Colon (tissue), 2 donors: ENCODE measurements around the gene NR2F6.

ENCODE experiments used
- FAIRE-seq: peaks from 2 replicates; lab custom pipeline; 2012; peaks lifted over from hg19 to GRCh38; lab: Jason Lieb, UNC
- donor health status: control.
- donor health status: control.

The NR2F6 gene

DNA sequence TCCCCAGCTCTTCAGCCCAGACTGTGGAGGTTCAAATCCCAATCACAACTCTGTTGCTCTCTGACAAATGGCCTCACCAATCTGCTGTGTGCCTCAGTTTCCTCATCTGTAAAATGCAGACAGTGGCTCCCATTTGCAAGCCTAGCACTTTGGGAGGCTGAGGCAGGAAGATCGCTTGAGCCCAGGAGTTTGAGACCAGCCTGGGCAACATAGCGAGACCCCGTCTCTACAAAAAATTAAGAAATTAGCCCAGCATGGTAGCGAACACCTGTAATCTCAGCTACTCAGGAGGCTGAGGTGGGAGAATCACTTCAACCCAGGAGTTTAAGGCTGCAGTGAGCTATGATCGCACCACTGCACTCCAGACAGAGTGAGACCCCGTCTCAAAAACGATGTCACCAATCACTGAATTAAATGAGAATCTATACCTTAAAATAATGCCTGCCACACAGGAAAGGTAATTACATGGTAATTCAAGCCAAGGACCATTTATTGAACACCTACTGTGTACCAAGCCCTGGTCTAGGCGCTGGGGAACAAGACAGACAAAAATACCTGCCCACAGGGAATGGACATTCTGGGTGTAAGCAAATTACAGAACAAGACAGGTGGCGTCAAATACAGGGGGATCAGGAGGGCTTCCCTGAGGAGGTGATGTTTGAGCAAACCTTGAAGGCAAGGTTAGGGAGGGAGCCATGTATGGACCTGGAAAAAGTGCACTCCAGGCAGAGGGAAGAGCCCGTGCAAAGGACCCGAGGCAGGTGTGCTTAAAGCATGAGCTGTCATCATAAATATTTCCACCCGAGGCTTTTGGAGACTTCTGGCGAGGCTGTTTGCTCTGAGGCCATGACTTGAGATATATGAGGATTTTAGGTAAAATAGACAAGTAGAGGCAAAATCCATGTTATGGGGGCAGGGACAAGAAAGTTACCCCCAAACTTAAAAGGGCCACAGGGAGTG is 7.7 kb downstream of the NR2F6 start:
- no peak for FAIRE-seq

- FAIRE-seq, result no peak
Observed at GRCh38 chr19:17236811-17237543, 8.7 kb downstream of the NR2F6 start.

DNA sequence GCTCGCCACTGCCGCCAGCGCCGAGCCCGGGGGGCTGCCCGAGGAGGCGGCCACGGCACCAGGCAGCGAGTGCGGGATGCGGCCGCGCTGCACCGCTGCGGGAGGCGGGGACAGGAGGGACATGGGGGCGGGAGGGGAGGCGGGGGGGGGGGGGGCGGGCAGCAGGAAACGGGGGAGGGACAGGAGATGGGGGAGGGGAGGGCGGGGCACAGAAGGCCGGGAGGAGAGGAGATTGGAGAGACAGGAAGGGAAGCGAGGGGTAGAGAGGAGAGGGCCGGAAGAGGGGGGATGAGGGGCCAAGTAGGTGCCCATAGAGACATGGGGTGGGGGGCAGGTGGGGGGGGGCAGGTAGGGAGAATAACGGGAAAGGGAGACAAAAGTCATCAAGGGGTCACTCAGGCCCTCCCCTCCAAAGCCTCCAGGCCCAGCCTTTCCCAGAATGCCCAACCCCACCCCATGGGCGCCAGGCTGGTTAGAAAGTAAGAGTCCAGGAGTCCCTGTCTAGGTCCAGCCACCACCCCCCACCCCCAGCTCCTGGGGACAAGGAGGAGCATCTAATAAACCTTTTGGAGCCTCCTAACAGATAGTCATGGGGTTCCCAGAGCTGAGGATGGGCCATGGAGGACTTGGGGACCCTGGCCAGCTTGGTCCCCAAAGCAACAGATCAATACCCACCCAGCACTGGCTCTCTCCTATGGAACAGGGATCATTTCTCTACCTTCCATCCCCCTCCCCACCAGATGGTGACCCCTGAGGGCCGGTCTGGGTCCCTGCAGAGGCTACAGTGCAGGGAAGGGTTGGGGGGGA is 9.5 kb downstream of the NR2F6 start:
- FAIRE-seq, result no peak

DNA sequence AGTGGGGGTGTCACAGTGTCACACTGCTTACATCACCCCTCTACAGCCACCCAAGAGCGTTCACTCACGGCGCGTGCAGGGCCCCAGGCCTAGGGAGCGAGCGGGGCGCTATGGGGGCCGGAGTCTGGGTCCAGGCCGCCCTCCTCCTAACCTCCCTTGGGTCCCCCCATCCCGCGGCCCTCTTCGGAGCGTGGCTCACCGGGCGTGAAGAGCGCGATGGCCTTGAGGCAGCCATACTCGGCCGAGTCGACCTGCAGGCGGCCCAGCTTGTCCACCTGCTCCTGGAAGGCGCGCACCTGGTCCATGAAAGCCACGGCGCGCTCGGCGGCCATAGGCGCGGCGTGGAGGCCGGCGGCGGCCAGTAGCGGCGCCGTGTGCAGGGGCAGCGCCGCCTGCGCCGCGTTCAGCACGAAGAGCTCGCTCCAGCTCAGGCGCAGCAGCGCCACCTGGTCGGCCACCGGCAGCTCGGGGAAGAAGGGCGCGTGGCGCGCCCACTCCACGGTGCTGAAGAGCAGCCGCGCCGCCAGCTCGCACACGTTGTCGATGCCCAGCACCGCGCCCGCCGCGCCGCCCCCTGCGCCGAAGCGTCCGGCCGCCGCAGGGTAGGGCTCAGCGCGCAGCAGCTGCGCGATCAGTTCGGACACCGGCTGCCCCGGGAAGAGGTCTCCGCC is 10.3 kb downstream of the NR2F6 start:
- no peak for FAIRE-seq

DNA sequence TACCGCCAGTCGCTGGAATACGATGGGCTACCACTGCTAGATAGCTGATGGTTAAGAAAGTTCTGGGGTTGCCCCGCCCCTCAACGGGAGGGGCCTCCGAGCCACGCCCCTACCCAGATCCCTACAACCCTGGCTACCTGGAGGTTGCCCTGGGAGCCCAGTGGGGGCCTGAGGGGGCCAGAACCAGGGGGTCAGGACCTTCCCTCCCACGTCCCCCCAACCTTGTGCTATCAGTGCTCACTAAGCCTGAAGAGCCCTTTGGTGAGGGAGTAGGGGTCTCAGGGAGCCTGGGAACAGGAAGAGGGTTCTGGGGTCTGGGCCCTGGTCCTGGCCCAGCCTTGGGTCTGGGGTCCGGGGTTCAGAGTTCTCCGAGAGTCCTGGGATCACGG is 10.8 kb downstream of the NR2F6 start:
- no peak for FAIRE-seq

- no peak for FAIRE-seq
Observed at GRCh38 chr19:17232258-17232657, 13.5 kb downstream of the NR2F6 start.

GRCh38 chr19:17229890-17230289 is 15.8 kb downstream of the NR2F6 start:
- FAIRE-seq, result no peak

DNA sequence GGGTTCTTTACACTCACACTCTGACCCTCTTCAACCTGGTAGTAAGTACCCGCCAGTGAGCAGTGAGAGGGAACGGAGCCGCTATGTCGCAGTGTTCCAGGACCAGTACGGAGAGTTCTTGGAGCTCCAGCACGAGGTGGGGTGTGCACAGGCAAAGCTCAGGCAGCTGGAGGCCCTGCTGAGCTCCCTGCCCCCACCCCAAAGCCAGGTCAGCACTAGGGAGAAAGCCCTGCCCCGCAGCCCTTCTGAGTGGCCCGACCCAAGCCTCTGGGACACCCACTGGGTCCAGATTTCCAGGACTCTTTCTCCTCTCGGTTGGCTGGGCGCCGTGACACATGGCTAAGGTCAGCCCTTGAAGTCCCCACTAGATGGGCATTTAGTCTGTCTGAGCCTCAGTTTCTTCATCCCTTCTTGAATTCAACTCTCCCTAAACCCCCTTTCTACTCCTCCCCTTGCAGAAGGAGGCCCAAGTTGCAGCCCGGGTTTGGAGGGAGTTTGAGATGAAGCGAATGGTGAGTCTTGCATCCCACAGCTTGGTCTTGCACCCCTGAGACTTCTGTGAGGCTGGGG is 17.8 kb downstream of the NR2F6 start:
- no peak for FAIRE-seq

GRCh38 chr19:17226002-17226933 is 19.5 kb downstream of the NR2F6 start, which contains the start of gene OCEL1:
Gene OCEL1 (plus strand): TSS chr19:17226226. CDS start chr19:17226248, 22 bp downstream.
- no peak for FAIRE-seq

DNA sequence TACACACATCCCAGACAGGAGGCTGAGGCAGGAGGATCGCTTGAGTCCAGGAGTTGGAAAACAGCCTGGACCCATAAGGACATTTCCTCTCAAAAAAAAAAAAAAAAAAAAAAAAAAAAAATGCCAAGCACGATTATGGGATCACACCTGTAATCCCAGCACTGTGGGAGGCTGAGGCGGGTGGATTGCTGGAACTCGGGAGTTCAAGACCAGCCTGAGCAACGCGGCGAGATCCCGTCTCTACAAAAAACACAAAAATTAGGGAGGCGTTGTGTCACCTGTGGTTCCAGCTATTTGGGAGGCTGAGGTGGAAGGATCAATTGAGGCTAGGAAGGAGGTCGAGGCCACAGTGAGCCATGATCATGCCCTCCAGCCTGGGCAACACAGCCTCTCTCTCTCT is 20.7 kb downstream of the NR2F6 start:
- FAIRE-seq, result no peak

GRCh38 chr19:17220207-17220758 is 25.4 kb downstream of the NR2F6 start:
- FAIRE-seq, result no peak

DNA sequence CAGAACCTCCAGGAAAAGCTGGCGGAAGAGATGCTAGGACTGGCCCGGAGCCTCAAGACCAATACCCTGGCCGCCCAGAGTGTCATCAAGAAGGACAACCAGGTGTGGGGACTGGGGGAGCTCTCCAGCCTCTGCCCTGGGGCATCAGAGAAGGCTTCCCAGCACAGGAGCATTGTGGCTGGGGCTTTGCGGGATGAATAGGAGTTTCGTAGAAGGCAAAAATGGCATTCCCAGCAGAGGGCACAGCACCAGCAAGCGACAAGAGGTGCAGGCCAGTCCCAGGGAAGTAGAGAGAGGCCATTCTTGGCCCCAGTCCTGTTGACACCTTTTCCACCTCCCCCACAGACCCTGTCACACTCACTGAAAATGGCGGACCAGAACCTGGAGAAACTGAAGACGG is 26.4 kb downstream of the NR2F6 start:
- no peak for FAIRE-seq

DNA sequence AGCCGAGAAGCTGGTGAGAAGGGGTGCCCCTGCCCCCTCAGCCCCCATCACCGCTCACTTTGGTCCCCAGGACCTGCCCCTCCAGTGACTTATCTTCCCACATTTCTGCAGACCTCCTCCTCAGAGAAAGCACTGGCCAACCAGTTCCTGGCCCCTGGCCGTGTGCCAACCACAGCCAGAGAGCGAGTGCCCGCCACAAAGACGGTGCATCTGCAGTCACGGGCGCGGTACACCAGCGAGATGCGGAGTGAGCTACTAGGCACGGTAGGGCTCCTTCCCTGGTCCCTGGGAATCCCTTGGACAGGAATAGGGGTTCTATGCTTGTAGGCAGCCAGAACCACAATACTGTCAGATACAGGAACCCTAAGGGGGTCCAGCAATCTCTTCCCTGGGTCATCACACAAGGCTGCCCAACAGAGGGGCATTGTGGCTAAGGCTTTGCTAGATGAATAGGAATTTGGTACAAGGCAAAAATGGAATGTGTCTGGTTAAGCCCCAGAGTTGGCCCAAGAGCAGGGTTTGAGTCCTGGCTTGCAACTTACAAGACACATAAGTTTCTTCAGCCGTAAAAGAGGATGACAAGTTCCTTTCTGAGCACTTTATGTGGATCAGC is 29.6 kb downstream of the NR2F6 start:
- FAIRE-seq, result no peak

GRCh38 chr19:17215127-17215971 is 30.4 kb downstream of the NR2F6 start, which contains the start of gene USE1:
Gene USE1 (plus strand): TSS chr19:17215357. CDS start chr19:17215406, 49 bp downstream.
- FAIRE-seq, result no peak

GRCh38 chr19:17214508-17215126 is 31.1 kb downstream of the NR2F6 start:
- no peak for FAIRE-seq

GRCh38 chr19:17213334-17213733 is 32.4 kb downstream of the NR2F6 start:
- no peak for FAIRE-seq

- no peak for FAIRE-seq
Observed at GRCh38 chr19:17211547-17212446, 33.9 kb downstream of the NR2F6 start.
